DMS53 (cell line): ENCODE results near the gene KPTN.
A peak's percentile ranks its signal among the peaks of the same experiment; 100 is the strongest.
"Not testable (repeated sequence)": the region's sequence is repeated elsewhere in the genome, so short reads cannot be mapped to it uniquely, and the experiment has no call there.

Source experiments
- DNase-seq: peaks from one replicate; lab custom pipeline; 2025; lab: John Stamatoyannopoulos, UW

Gene KPTN

GRCh38 chr19:47491358-47492136 is 7.5 kb upstream of the KPTN start:
- DNase-seq = no peak

- no peak for DNase-seq
These were observed 6.8 kb upstream of the KPTN start for GRCh38 chr19:47490847-47491246.

- DNase-seq = no peak
These were observed 6.0 kb upstream of the KPTN start for GRCh38 chr19:47490031-47490430.

GRCh38 chr19:47489072-47489914 is 5.3 kb upstream of the KPTN start:
- no peak for DNase-seq

GRCh38 chr19:47487551-47488515 is 3.8 kb upstream of the KPTN start:
- DNase-seq = no peak

- no peak for DNase-seq
These were observed 2.9 kb upstream of the KPTN start for GRCh38 chr19:47486900-47487299.

- not testable (repeated sequence) for DNase-seq
These were observed 2.2 kb upstream of the KPTN start for GRCh38 chr19:47486220-47486619.

GRCh38 chr19:47485210-47485609 is 1.2 kb upstream of the KPTN start:
- DNase-seq = no peak

GRCh38 chr19:47483200-47483599 is 819 bp downstream of the KPTN start:
- no peak for DNase-seq

GRCh38 chr19:47481460-47482052 is 2.5 kb downstream of the KPTN start:
- no peak for DNase-seq

- no peak for DNase-seq
These were observed 3.4 kb downstream of the KPTN start for GRCh38 chr19:47480658-47481057.

GRCh38 chr19:47479701-47480503 is 4.1 kb downstream of the KPTN start:
- DNase-seq = peak; percentile 36

GRCh38 chr19:47476438-47476972 is 7.5 kb downstream of the KPTN start:
- DNase-seq = no peak

- DNase-seq = no peak
These were observed 8.6 kb downstream of the KPTN start for GRCh38 chr19:47475465-47475864.

GRCh38 chr19:47473336-47473735 is 10.7 kb downstream of the KPTN start:
- DNase-seq = no peak

- DNase-seq = peak; percentile 83
These were observed 12.1 kb downstream of the KPTN start, which contains the start of gene SLC8A2 for GRCh38 chr19:47471733-47472457. Gene SLC8A2 (minus strand): TSS chr19:47471893. CDS start chr19:47466403, 5,490 bp downstream.

- no peak for DNase-seq
These were observed 12.7 kb downstream of the KPTN start for GRCh38 chr19:47471381-47471732.

GRCh38 chr19:47470447-47471195 is 13.4 kb downstream of the KPTN start:
- peak; percentile 46 for DNase-seq

GRCh38 chr19:47469719-47470118 is 14.3 kb downstream of the KPTN start:
- no peak for DNase-seq
